WI38 (cell line): ENCODE results near the gene CALHM4.
"Not testable (repeated sequence)": the region's sequence is repeated elsewhere in the genome, so short reads cannot be mapped to it uniquely, and the experiment has no call there.

ENCODE experiments used
- H3K4me3 ChIP-seq: 2 replicates; pipeline ENCODE4 v1.5.1; 2011; ENCODE audit warnings: low read depth, mild to moderate bottlenecking, control low read depth, low read length
- TF ChIP-seq, protein P1 (sequence below): IDR thresholded peaks from 2 replicates; pipeline ENCODE4 v1.5.1; 2012; ENCODE audit warnings: low read depth, mild to moderate bottlenecking, control low read depth, low read length

CALHM4 gene

DNA sequence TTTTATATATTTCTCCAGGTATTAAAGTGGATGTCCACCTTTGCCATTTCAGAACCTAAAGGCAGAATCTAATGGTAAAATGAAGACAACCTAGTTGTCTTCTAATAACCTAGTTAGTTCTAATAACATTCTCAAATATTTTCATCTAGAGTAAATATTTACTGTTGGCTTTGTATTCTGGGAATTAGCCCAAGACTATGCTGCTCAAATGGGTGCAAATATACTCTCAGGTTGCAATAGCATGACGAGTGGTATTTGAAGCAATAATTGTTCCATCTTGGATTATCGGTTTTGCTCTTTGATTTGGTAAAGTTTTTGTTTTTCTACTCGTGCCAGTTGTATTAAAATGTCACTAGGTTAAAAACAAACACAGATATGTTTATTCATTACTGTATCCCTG, 41.7 kb downstream of the CALHM4 start:
- TF ChIP-seq, protein P1, sequence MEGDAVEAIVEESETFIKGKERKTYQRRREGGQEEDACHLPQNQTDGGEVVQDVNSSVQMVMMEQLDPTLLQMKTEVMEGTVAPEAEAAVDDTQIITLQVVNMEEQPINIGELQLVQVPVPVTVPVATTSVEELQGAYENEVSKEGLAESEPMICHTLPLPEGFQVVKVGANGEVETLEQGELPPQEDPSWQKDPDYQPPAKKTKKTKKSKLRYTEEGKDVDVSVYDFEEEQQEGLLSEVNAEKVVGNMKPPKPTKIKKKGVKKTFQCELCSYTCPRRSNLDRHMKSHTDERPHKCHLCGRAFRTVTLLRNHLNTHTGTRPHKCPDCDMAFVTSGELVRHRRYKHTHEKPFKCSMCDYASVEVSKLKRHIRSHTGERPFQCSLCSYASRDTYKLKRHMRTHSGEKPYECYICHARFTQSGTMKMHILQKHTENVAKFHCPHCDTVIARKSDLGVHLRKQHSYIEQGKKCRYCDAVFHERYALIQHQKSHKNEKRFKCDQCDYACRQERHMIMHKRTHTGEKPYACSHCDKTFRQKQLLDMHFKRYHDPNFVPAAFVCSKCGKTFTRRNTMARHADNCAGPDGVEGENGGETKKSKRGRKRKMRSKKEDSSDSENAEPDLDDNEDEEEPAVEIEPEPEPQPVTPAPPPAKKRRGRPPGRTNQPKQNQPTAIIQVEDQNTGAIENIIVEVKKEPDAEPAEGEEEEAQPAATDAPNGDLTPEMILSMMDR: no peak
- no peak overlapping the region for H3K4me3 ChIP-seq

- no peak overlapping the region for H3K4me3 ChIP-seq
- TF ChIP-seq, protein P1: no peak
Measured at GRCh38 chr6:116596815-116597214, 43.3 kb downstream of the CALHM4 start.

GRCh38 chr6:116603916-116604315, 50.4 kb downstream of the CALHM4 start:
- H3K4me3 ChIP-seq: not testable (repeated sequence)

DNA sequence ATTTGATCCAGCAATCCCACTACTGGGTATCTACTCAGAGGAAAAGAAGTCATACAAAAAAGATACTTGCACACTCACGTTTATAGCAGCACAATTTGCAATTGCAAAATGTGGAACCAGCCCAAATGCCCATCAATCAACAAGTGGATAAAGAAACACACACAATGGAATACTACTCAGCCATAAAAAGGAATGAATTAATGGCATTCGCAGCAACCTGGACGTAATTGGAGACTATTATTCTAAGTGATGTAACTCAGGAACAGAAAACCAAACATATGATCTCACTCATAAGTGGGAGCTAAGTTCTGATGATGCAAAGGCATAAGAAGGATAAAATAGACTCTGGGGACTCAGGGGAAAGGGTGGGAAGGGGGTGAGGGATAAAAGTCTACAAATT, 51.3 kb downstream of the CALHM4 start:
- not testable (repeated sequence) for H3K4me3 ChIP-seq

DNA sequence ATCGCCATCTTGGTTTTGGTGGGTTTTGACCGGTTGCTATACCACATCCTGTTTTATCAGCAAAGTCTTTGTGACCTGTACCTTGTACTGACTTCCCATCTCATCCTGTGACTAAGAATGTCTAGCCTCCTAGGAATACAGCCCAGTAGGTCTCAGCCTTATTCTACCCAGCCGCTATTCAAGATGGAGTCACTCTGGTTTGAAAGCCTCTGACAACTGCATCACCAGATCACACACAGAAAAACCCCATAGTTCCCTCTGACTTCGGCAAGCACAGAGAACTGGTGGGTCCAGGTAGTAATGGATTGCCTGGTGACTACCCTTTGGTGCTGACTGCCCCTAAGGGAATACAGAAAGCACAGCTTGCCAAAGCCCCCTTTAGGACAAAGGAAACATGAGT, 52.4 kb downstream of the CALHM4 start:
- H3K4me3 ChIP-seq: no peak overlapping the region
- TF ChIP-seq, protein P1: no peak
